HEK293 (cell line): Measurements from ENCODE around the gene CUL1.

Experiments used
- CTCF ChIA-PET: fragments of 350-600 bp; formaldehyde crosslinking; extraction: SDS; loops from one replicate; lab custom pipeline; 2021; ENCODE audit warnings: antibody characterized with exemption; lab: Yijun Ruan, JAX
- POLR2A ChIA-PET: fragments of 300-600 bp; formaldehyde crosslinking; extraction: SDS; loops from one replicate; lab custom pipeline; 2020; ENCODE audit warnings: antibody characterized with exemption, inconsistent platforms; lab: Yijun Ruan, JAX
- H3K27ac ChIP-seq: fragments of 200-500 bp; sonication (Bioruptor generic); 2 replicates; pipeline ENCODE4 v1.5.1; 2014; ENCODE audit warnings: low read depth, low read length, control low read depth, inconsistent platforms; ENCODE audit errors: extremely low read depth
- H3K36me3 ChIP-seq, 2 experiments: fragments of 200-500 bp in 1 of 2; sonication (Bioruptor generic) in 1 of 2; 1 replicate in 1 of 2; 2 replicates in 1 of 2; pipeline ENCODE4 v1.5.1; 2014 to 2017; ENCODE audit warnings: inconsistent platforms in 2 of 2, low read length in 2 of 2; ENCODE audit not compliant: control insufficient read depth in 2 of 2, insufficient read depth in 1 of 2
- H3K4me1 ChIP-seq: fragments of 200-500 bp; sonication (Bioruptor generic); 2 replicates; pipeline ENCODE4 v1.5.1; 2014; ENCODE audit warnings: mild to moderate bottlenecking, low read length, inconsistent platforms; ENCODE audit not compliant: control insufficient read depth, insufficient read depth
- H3K4me3 ChIP-seq: 2 replicates; pipeline ENCODE4 v1.5.1; 2011; ENCODE audit warnings: low read depth, mild to moderate bottlenecking, control low read depth, low read length, moderate library complexity
- H3K9me3 ChIP-seq: fragments of 200-500 bp; sonication (Bioruptor generic); 2 replicates; pipeline ENCODE4 v1.5.1; 2014; ENCODE audit warnings: low read depth, low read length, inconsistent platforms; ENCODE audit not compliant: control insufficient read depth, insufficient read depth
- INSM2 ChIP-seq: fragments of 450-650 bp; formaldehyde crosslinking; IDR thresholded peaks from 2 replicates; pipeline ENCODE4 v1.5.1; 2016; ENCODE audit warnings: missing biosample characterization, missing genetic modification characterization
- MZF1 ChIP-seq: fragments of 450-650 bp; formaldehyde crosslinking; IDR thresholded peaks from 2 replicates; pipeline ENCODE4 v1.5.1; 2017; ENCODE audit warnings: missing biosample characterization, missing genetic modification characterization, borderline replicate concordance
- PRDM4 ChIP-seq: fragments of 450-650 bp; formaldehyde crosslinking; IDR thresholded peaks from 2 replicates; pipeline ENCODE4 v1.5.1; 2017; ENCODE audit warnings: missing biosample characterization, missing genetic modification characterization
- SP2 ChIP-seq: fragments of 450-650 bp; formaldehyde crosslinking; IDR thresholded peaks from 2 replicates; pipeline ENCODE4 v1.5.1; 2016; ENCODE audit warnings: missing biosample characterization, missing genetic modification characterization
- ZBTB20 ChIP-seq: fragments of 450-650 bp; formaldehyde crosslinking; IDR thresholded peaks from 2 replicates; pipeline ENCODE4 v1.5.1; 2016; ENCODE audit warnings: missing biosample characterization, missing genetic modification characterization
- ZNF140 ChIP-seq: fragments of 450-650 bp; formaldehyde crosslinking; IDR thresholded peaks from 2 replicates; pipeline ENCODE4 v1.5.1; 2016; ENCODE audit warnings: missing biosample characterization, missing genetic modification characterization
- ZNF221 ChIP-seq: fragments of 450-650 bp; formaldehyde crosslinking; IDR thresholded peaks from 2 replicates; pipeline ENCODE4 v1.5.1; 2017; ENCODE audit warnings: missing biosample characterization, missing genetic modification characterization, borderline replicate concordance
- ZNF280C ChIP-seq: fragments of 450-650 bp; formaldehyde crosslinking; IDR thresholded peaks from 2 replicates; pipeline ENCODE4 v1.5.1; 2016; ENCODE audit warnings: missing biosample characterization, missing genetic modification characterization
- ZNF292 ChIP-seq: fragments of 450-650 bp; formaldehyde crosslinking; IDR thresholded peaks from 2 replicates; pipeline ENCODE4 v1.5.1; 2016; ENCODE audit warnings: low read depth, missing biosample characterization, missing genetic modification characterization, borderline replicate concordance
- ZNF404 ChIP-seq: fragments of 450-650 bp; formaldehyde crosslinking; IDR thresholded peaks from 2 replicates; pipeline ENCODE4 v1.5.1; 2017; ENCODE audit warnings: missing biosample characterization, missing genetic modification characterization
- ZNF555 ChIP-seq: fragments of 450-650 bp; formaldehyde crosslinking; conservative IDR thresholded peaks from 2 replicates; pipeline ENCODE4 v1.5.1; 2017; ENCODE audit warnings: missing biosample characterization, mild to moderate bottlenecking, missing genetic modification characterization, inconsistent platforms
- ZNF560 ChIP-seq: fragments of 450-650 bp; formaldehyde crosslinking; IDR thresholded peaks from 2 replicates; pipeline ENCODE4 v1.5.1; 2017; ENCODE audit warnings: missing biosample characterization, missing genetic modification characterization, borderline replicate concordance
- ZNF585B ChIP-seq: fragments of 450-650 bp; formaldehyde crosslinking; IDR thresholded peaks from 2 replicates; pipeline ENCODE4 v1.5.1; 2016; ENCODE audit warnings: missing biosample characterization, missing genetic modification characterization
- ZNF624 ChIP-seq: fragments of 450-650 bp; formaldehyde crosslinking; IDR thresholded peaks from 2 replicates; pipeline ENCODE4 v1.5.1; 2017; ENCODE audit warnings: missing biosample characterization, missing genetic modification characterization
- ZNF777 ChIP-seq: fragments of 450-650 bp; formaldehyde crosslinking; IDR thresholded peaks from 2 replicates; pipeline ENCODE4 v1.5.1; 2017; ENCODE audit warnings: missing biosample characterization, missing genetic modification characterization, borderline replicate concordance
- ZNF785 ChIP-seq: fragments of 450-650 bp; formaldehyde crosslinking; IDR thresholded peaks from 2 replicates; pipeline ENCODE4 v1.5.1; 2016; ENCODE audit warnings: missing biosample characterization, missing genetic modification characterization
- ZXDB ChIP-seq: fragments of 450-650 bp; formaldehyde crosslinking; IDR thresholded peaks from 2 replicates; pipeline ENCODE4 v1.5.1; 2016; ENCODE audit warnings: missing biosample characterization, missing genetic modification characterization

Gene CUL1

GRCh38 chr7:148665221-148665620 is 33.5 kb upstream of the CUL1 start:
- TF ChIP-seq ZNF140 (peak; percentile 27; the same call in 1 of the 2 replicates), ZNF292 (tag by site-specific recombination) (no peak), SP2 (tag by site-specific recombination) (no peak)
- no peaks in the 10 kb centered on the region for H3K9me3 ChIP-seq
- no peak overlapping the region for H3K27ac ChIP-seq
- no peak overlapping the region for H3K4me3 ChIP-seq
- POLR2A ChIA-PET: no interaction called here
- no peaks in the 10 kb centered on the region for H3K4me1 ChIP-seq
- CTCF ChIA-PET: interaction anchor here (0.5 to 0.7 kb wide), 3 partner anchors 25 to 299 kb away, joined by 3 to 4 read pairs (median 3); no protein-coding TSS in a partner anchor
- no peaks in the 10 kb centered on the region for H3K36me3 ChIP-seq

- ChIA-PET CTCF (no interaction called here), POLR2A (no interaction called here)
- Histone ChIP-seq H3K4me3 (no peak overlapping the region), H3K36me3 (no peaks in the 10 kb centered on the region), H3K4me1 (no peaks in the 10 kb centered on the region), H3K9me3 (no peaks in the 10 kb centered on the region), H3K27ac (no peak overlapping the region)
- TF ChIP-seq ZNF785 (tag by site-specific recombination): no peak
Observed at GRCh38 chr7:148669927-148670326, 28.8 kb upstream of the CUL1 start.

- no peaks in the 10 kb centered on the region for H3K36me3 ChIP-seq
- H3K4me1 ChIP-seq: no peaks in the 10 kb centered on the region
- no peaks in the 10 kb centered on the region for H3K9me3 ChIP-seq
- H3K27ac ChIP-seq: no peak overlapping the region
- no peak overlapping the region for H3K4me3 ChIP-seq
- CTCF ChIA-PET: no interaction called here
- TF ChIP-seq ZNF404 (tag by site-specific recombination): no peak
- no peak for TF ChIP-seq ZNF624 (tag by site-specific recombination)
- TF ChIP-seq MZF1 (tag by site-specific recombination): no peak
- no peak for TF ChIP-seq ZNF280C (tag by site-specific recombination)
- TF ChIP-seq ZNF560 (tag by site-specific recombination): no peak
- no peak for TF ChIP-seq ZNF221 (tag by site-specific recombination)
- TF ChIP-seq ZNF140: no peak
- no peak for TF ChIP-seq INSM2 (tag by site-specific recombination)
- POLR2A ChIA-PET: interaction anchor here (0.5 to 0.7 kb wide), 2 partner anchors 102 to 333 kb away, joined by 3 to 4 read pairs; no protein-coding TSS in a partner anchor
Observed at GRCh38 chr7:148670374-148670773, 28.3 kb upstream of the CUL1 start.

- ChIA-PET CTCF (no interaction called here), POLR2A (interaction anchor here (0.5 to 0.7 kb wide), 2 partner anchors 102 to 332 kb away, joined by 3 to 4 read pairs; no protein-coding TSS in a partner anchor)
Observed at GRCh38 chr7:148670807-148671206, 27.9 kb upstream of the CUL1 start.

More at GRCh38 chr7:148670807-148671206, 27.9 kb upstream of the CUL1 start:
- H3K4me1 ChIP-seq: no peaks in the 10 kb centered on the region
- no peaks in the 10 kb centered on the region for H3K36me3 ChIP-seq
- no peak overlapping the region for H3K27ac ChIP-seq
- no peak for TF ChIP-seq ZXDB (tag by site-specific recombination)
- no peak for TF ChIP-seq ZNF585B (tag by site-specific recombination)
- TF ChIP-seq ZNF555 (tag by site-specific recombination): no peak
- no peak for TF ChIP-seq ZNF777 (tag by site-specific recombination)
- TF ChIP-seq ZBTB20 (tag by site-specific recombination): no peak
- TF ChIP-seq PRDM4 (tag by site-specific recombination): no peak
- TF ChIP-seq, all 188 proteins: peak for 0
- Histone ChIP-seq H3K4me3 (no peak overlapping the region), H3K9me3 (no peaks in the 10 kb centered on the region)
